SKM-1 (cell line): ENCODE results near the gene SCN11A.
"Not testable (repeated sequence)": the region's sequence is repeated elsewhere in the genome, so short reads cannot be mapped to it uniquely, and the experiment has no call there.

Experiments used
- DNase-seq: peaks from one replicate; lab custom pipeline; 2025; ENCODE audit not compliant: unreplicated experiment; lab: John Stamatoyannopoulos, UW

SCN11A gene

DNA sequence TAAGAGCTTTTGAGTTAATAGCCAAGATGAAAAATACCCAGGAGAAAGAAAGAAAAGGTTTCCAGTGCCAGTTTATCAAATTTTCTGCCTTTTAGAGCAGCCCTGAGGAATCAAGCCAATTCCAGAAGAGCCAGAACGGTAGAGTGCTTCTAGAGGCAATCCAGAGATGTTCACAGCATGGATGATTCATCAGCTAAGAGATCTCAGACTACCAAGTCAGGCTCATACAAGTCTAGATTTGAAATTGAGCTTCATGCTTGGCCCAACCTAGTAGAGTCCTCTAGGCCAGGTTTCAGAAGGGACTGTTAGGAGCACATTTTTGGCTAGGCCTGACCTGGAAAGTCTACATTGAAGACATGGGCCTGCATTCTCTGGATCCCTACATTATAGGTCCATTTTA is 15.5 kb upstream of the SCN11A start:
- no peak for DNase-seq

DNA sequence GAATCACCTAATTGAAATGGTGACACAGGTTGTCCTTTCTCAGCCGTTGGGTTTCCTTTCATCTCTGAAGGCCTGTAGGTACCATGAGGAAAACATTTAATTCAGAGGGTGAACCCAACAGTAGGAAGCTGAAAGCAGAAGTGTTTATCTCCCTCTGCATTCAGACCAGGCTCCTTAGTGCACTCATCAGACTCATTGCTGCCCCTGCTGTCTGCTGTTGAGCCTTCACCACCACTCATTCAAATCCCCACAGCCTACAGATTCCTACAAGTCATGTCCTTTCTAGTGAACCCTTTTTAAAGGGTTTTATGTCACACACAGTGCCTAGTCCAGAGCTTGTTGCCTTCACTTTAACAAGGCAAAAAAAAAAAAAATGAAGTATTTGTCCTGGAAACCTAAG is 13.5 kb upstream of the SCN11A start:
- peak; percentile 79 for DNase-seq

DNA sequence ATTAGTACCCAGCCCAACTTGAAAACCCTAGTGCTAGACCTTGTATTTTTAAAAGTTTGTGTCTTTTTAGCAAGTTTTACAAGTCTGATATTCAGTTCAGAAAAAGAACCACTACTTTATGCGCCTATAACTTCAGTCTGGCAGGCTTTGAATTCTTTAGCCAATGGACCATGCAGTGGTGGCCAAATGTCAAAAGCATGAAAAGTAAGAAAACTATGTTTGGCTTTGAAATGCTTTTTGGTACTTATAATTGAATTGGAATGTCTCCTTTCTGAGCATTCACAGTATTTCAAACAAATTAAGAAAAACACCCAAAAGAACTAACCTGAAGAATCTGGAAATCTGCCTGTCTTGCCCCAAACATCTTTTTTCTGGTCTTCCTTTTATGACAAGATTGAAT is 12.9 kb upstream of the SCN11A start:
- no peak for DNase-seq

DNA sequence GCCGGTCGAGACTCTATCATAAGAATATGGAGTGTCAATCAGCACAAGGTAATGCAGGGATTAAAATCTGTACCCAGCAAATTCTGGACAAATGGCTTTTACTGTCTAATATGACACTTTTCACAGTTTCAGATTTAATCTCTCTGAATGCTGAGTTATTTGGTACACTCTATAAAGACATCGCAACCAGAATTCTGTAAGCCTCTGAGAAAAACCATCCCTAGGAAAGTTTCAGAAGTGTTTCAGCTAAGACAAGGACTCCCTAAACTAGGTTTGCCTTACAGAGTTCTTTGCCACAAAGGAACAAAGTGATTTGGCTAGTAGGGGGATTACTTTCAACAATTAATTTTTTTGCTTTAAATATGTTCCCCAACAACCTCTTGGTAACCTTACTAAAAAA is 11.4 kb upstream of the SCN11A start:
- DNase-seq: no peak

DNA sequence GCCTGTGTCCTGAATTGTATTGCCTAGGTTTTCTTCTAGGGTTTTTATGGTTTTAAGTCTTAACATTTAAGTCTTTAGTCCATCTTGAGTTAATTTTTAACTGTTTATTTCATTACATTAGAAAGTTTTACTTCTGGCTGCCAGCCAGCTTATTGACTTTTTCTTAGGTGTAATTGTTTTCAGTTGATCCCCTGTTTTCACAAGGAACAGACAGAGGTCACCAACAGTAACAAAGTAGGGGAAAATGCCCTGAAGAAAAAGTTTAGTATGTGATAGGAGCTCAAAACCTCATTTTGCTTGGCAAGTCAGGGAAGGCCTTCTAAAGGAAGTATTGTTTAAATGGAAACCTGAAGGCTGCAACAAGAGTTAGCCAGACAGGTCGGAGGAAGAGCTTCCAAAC is 10.4 kb upstream of the SCN11A start:
- no peak for DNase-seq

DNA sequence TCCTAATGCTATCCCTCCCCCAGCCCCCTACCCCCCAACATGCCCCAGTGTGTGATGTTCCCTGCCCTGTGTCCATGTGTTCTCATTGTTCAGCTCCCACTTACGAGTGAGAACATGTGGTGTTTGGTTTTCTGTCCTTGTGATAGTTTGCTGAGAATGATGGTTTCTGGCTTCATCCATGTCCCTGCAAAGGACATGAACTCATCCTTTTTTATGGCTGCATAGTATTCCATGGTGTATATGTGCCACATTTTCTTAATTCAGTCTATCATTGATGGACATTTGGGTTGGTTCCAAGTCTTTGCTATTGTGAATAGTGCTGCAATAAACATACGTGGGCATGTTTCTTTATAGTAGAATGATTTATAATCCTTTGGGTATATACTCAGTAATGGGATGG is 9.5 kb upstream of the SCN11A start:
- not testable (repeated sequence) for DNase-seq

DNA sequence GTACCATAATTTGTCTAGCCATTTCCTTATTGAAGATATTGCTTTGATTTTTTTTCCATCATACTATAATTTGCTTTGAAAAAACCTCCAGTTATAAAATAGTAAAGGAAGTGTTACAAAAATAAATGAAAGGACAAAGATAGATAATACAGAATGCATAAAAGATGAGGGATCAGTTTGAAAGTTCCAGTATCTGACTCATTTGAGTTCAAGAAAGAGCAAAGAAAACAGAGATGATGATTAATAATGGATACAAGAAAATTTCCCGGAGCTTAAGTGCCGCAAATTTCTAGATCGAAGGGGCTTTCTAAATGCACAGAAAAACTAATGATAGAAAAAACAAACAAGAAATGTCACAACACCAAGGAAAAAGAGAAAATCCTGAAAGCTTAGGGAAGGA is 4.4 kb upstream of the SCN11A start:
- no peak for DNase-seq

DNA sequence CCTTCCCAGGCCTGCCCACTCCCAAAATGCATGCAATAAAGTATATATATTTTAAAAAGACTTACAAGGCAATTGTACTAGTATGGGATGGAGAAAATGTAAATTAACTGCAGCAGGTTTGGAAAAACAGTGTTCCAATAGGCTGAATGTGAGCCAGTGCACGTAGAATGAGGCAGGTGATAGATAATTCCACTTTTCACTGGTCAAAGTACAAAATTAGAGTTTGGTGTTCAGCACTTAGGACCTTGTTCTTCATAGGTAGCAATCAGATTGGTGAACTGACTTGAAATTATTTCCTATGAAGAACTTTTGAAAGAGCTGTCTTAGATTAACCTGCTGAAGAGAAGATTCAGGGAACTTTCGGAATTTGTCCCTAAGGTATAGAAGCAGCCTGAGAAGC is 2.0 kb upstream of the SCN11A start:
- DNase-seq: no peak

DNA sequence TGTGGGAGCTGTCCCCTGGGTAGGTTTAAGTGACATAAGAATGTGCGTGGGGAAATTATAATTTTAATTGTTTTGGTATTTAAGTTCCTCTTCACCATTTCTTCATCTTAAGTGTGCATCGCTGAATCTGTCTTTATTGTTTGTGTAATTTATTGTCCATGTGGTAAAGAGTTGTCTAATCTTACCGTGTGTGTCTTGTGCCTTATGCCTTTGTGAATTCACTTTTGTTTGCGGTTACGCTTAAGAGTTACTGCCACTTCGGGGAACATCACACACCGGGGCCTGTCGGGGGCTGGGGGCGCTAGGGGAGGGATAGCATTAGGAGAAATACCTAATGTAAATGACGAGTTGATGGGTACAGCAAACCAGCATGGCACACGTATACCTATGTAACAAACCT is 839 bp upstream of the SCN11A start:
- no peak for DNase-seq

DNA sequence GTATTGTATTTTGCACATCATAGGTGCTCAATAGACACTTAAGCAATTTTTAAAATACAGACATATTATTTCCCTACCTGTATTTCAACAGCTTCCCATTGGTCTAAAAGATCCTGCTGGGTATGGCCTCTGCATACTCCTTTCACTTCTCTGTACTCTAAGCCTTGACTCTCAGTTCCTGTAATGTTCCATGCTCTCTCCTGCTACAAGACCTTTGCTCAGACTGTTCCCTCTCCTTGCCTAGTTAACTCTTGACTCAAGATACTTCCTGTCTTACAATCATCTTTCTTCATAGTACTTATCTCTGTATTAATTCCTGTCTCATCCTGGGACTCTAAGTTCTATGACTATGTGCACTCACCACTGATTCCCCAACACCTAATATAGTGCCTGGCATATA is 1.7 kb downstream of the SCN11A start:
- peak; percentile 60 for DNase-seq

DNA sequence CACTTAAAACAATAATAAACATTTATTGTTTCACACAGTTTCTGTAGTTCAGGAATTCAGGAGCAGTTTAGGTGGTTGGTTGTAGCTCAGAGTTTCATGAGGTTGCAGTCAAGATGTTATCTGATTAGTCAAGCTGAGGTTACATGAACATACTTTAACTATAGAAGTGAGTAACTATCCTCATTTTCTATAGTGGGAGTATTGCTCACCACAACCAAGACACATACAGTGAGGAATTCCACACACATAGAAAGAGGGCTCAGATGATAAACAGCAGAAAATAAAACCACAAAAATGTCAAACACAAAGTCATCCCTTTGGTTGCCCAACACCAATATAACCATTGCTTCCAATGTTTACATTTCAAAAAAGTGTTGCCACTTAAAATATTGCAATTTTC is 13.6 kb downstream of the SCN11A start:
- no peak for DNase-seq

DNA sequence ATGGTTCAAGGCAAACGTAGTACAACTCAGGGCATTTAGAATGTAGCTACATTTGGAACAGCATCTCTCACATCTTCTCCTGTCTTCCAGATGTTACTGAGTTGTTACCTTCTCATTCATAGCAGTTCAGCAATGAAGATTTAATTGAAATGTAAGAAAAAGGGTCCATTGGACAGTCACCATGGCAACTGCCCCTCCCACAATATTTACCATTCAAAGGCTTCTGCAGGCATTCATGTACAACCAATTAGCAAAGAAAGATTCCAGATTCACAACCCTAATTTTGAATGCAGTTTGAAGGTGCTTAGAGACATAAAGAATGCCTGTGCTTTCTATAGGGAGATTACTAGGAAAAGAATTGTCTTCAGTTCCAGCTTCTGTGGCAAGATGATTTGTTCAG is 22.2 kb downstream of the SCN11A start:
- DNase-seq: no peak

DNA sequence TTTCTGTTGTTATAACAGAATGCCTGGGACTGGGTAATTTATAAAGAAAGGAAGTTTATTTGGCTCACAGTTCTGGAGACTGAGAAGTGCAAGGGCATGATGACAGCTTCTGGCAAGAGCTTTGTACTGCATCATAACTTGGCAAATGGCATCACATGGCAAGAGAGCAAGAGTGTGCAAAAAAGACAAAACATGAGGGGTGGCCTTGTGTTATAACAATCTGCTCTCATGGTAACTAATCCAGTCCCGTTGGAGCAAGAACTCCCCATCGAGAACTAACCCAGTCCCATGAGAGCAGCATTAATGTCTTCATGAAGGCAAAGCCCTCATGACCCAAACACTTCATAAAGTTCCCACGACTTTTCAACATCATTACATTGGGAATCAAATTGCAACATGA is 23.2 kb downstream of the SCN11A start:
- no peak for DNase-seq

DNA sequence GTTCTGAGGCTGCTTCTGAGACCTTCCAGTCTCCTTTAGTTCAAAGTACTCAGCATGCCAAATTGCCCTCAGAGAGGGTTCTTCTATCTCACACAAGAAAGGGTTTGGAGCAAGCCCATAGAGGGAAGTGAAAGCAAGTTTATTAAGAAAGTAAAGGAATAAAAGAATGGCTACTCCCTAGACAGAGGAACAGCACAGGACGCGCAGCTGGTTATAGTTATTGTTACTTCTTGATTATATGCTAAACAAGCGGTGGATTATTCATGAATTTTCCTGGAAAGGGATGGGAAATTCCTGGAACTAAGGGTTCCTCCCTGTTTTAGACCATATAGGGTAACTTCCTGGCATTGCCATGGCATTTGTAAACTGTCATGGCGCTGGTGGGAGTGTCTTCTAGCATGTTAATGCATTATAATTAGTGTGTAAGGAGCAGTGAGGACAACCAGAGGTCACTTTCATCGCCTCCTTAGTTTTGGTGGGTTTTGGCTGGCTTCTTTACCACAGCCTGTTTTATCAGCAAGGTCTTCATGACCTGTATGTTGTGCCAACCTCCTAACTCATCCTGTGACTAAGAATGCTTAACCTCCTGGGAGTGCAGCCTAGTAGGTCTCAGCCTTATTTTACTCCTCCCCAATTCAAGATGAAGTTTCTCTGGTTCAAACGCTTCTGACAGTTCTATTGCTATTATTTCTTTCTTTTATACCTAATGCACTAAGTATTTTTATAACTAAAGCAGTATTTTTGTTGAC is 26.3 kb downstream of the SCN11A start:
- DNase-seq: no peak

DNA sequence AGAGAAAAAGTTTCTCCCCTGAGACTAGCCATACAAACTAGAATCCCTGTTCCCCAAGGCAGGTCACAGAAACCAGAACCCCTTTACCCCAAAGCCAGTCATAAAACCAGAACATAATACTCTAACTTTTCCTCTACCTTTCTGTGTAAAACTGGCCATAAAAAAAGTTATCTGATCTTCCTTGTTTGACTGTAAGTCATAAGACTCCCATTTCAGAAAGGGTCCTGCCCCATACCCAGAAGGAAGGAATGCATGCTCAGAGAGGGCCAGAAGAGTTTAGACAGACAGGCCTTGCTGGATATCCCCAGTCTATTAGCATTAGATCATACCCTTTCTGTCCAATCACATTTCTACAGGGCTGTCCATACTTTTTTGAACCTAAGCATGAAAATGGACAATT is 27.2 kb downstream of the SCN11A start:
- no peak for DNase-seq

DNA sequence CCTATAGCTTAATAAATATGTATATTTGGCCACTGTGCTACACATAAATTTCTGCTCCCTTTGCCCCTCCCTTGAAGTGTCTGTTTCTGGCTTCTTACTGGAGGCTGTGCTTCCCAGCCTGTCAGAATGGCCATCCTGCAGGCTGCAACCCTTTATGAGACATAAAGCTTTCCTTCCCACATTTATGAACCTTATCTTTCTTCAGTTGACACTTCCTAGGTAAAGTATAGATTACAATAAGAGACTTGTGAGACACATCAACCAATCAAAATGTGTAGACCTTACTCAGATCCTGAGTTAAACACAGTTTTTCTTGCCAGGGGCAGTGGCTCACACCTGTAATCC is 29.5 kb downstream of the SCN11A start:
- no peak for DNase-seq

DNA sequence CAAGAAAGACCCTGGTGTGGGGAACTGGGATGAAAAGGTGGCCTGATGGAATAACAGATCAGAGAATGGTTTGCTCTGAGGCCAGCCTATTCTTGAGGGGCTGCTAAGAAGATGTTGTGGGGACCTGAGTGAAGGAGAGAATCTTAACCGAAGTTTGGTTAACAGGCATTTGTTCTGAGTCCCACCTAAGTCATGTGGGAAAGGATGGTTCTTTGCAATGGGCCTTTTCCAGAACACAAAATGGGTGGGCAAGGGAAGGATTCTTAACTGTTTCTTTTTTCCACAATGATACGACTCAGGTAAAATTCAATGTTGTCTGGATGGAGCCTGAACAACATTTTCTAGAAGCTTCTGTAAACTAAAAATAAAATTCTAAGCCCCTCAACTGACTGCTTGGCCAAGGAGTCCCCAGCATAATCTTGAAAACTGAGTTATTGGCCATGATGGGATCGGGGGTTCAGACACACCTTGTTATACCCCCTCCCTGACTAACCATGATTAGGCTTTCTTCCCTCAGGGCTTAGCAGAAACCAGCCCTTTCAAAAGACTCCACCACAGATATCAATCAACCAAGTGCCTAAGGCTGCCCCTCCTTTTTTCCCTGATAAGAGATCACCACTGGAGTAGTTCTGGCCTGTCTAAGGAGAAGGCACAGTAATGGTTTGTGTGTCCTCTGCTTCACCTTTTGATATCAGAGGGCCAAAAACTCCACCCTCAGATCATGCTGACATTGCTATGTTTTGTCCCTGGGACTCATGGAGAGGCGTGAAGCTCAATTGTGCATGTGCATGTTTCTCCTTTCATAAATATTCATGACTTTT is 30.1 kb downstream of the SCN11A start:
- DNase-seq: no peak

DNA sequence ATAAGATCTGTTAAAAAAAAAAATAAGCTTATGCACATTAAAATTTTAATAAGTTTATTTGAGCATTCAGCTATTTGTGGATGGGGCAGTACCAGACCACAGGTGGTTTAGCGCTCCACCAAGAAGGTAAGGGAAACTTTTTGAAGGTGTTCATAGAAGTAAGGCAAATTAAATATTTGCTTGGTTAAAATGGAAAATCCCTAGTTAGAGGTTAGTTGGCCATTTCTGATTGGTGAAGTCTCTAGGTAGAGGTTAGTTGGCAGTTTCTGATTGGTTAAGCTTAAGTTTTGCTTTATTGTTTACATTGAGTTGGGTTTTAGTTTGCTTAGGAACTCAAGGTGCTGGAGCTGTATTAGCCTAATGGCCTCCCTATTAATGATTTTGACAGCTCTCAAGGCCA is 30.7 kb downstream of the SCN11A start:
- no peak for DNase-seq

DNA sequence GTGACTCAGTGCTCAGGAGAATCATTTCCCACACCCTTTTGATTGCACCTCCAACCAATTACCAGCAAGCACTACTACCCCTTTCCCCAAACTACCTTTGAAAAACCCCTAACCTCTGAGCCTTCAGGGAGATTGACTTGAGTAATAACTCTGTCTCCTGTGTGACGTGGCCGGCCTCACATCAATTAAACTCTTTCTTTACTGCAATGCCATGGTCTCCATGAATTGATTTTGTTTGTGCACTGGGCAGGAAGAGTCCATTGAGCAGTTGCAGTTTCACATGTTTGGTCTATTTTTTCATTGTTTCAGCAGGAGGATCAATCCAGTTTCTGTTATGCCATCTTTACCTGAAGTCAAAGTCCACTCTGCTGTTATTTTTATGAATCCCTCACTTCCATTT is 32.4 kb downstream of the SCN11A start:
- DNase-seq: no peak

DNA sequence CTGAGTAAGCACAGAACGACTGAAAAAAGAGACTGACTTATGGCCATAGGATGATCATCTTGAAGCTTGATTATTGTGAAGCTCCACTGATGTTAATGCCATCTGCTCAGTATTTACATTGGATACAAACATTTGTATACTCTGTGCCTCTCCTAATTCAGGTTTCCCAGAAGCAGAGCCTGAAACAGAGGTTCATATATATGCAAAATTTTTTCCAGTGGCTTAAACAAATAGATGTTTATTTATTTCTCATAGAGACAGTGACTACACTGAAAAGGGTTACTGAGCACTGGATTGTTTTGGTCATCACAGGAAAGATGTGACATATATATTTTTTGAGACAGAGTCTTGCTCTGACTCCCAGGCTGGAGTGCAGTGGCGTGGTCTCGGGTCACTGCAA is 36.3 kb downstream of the SCN11A start:
- DNase-seq: no peak

DNA sequence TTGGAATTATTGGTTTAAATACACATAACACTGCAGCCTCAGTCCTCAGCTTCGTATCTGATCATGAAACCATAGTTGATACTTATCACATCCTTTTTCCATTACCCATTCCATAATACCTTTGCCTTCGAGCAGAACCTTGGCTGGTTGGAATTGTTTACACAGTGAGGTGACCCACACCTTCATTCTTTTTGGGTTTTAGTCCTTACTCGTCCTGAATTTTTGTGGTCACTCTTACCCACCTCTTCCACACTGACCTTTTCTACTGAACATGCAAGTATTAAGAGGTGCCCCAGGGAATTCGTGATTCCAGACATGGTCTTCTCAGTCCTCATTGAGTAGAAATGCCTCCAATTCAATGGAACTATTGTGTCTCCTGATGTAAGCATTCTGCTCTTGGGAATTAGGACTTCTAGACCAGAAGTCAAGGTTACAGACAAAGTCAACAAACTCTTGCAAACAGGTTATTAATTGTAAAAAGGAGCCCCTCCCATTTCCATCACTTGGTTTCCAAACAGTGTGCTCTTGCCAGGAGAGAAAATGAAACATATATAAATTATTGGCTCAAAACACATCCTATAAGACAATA is 37.7 kb downstream of the SCN11A start:
- DNase-seq: no peak

DNA sequence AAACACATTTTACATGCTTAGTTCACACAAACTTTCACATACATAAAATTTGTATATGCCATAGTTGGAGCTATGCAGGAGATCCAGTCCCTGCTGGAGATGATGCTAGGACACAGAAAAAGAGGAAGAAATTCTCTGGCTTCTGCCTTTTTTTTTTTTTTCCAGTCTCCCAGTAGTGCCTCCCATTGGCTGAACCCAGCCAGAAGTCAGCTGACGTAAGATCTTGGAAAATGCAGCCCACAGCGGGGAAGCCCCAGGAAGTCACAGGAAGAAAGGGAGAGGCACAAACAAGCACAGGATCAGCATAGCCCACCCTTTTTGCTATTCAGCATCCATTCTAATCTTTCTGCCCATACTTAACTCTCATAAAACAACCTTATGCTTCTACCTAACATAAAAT is 38.5 kb downstream of the SCN11A start:
- DNase-seq: no peak
